ENCODE data around the gene NEAT1.

Gene NEAT1

GRCh38 chr11:65487467-65488272 lies 65.1 kb downstream of the NEAT1 start:
- DNase-seq = no peak

DNA sequence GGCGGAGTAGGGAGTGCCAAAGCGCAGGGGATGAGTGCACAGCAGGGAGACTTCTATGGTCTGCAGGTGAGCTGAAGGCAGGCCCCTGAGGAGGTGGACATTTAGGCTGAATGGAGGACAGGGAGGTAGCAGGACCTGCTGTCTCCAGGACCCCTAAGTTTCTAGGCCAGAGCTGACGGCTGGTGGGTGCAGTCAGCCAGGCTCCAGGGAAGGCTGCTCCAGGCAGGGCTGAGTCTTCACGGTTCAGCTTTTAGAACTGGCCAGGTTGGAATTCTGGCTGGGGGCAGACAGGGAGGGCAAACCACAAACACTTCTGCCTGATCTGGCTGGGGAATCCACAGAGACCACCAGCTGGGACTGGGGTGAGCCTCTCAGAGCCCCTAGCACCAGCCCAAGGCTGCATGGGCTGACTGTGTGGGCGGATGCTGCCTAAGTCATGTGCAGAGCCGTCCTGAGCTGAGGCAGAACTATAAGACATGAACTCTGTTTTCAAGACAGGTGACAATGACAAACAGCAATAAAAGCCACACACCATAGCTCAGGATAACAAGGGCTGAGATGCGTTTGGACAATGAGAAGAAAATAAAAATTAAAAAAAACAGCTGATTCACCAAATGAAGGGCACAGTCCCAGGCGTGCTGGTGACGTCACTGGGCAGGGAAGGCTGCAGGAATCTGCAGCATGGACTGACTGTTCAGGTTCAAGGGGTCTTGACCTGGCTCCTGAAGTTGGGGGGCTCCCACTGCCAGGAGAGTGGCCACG lies 65.9 kb downstream of the NEAT1 start:
- no peak for DNase-seq

- DNase-seq = no peak
These were observed 66.6 kb downstream of the NEAT1 start for GRCh38 chr11:65489035-65489705.

DNA sequence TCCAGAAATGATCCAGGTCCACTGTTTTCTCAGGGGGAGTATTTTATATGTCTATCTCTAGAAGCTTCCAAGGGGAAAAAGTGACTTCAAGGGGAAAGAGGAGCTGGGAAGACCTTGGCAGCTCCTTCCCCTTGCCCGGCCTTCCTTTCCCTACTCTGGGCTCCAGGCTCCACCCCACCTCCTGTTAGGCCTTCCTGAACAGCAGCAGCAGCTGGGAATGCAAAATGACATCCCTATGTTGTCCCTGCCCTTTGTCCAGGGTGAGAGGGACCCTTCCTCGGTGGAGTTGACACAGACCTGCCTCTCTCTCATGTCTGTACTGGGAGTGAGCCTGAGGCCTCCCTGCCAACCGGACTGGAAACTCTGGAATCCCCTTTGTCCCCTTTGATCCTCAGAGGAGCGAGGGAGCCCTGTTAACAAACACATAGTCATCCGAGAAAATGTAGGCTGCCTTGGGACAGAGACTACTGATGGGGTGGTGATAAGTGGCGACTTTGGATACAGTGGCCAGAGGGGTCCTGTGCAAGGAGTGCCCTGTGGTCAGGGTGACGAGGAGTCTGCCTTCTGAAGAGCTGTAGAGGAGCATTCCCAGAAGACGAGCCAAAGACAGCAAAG lies 67.2 kb downstream of the NEAT1 start:
- no peak for DNase-seq

- DNase-seq = no peak
These were observed 68.5 kb downstream of the NEAT1 start for GRCh38 chr11:65491163-65491465.

DNA sequence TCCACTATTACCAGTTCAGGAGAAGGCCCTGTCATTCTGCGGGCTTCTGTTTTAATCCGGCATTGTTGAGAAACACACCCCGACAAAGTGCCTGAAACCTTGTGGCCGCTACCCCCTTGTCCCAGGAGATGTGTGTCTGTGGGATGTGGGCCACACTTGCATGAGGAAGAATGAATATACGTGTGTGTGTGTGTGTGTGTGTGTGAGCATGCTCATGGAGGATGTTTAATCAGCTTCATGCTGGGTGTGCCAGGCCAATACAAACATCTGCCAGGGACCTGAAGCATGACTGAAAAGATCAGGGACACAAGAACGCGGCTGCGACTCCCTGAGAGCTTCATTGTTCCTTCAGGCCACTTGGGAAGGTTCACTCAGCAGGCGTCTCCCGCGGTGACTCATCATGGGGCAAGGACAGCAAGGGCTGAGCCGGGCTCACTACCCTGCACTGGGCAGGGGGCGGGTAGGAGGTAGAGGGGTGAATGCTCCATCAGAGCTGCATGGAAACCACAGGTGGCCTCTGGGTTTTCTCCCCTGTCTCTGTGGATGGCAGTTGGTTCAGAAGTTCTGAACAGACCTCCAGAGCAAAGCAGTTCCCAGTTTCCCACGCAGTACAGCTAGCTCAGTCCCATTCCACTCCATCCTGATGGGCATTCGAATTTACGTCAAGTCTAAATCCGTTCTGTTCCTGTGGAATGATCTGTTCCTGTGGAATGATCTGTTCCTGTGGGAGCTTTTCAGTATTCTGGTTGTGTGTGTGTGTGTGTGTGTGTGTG lies 69.2 kb downstream of the NEAT1 start:
- no peak for DNase-seq

DNA sequence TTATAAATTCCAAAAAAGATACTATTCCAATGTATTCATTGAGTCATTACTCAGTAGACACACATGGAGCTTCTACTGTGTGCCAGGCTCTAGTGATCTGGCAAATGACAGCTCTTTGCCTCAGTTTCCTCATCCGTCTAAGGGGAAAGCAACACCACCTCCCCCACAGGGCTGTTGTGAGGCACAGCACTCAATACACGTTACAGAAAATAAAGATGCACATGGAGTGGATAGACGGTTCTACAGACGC lies 69.7 kb downstream of the NEAT1 start:
- no peak for DNase-seq

- DNase-seq = no peak
These were observed 70.2 kb downstream of the NEAT1 start for GRCh38 chr11:65492637-65493366.

GRCh38 chr11:65493367-65494176 lies 71.0 kb downstream of the NEAT1 start:
- no peak for DNase-seq
